Measurements from ENCODE around the gene ZNF841.

ZNF841 gene

DNA sequence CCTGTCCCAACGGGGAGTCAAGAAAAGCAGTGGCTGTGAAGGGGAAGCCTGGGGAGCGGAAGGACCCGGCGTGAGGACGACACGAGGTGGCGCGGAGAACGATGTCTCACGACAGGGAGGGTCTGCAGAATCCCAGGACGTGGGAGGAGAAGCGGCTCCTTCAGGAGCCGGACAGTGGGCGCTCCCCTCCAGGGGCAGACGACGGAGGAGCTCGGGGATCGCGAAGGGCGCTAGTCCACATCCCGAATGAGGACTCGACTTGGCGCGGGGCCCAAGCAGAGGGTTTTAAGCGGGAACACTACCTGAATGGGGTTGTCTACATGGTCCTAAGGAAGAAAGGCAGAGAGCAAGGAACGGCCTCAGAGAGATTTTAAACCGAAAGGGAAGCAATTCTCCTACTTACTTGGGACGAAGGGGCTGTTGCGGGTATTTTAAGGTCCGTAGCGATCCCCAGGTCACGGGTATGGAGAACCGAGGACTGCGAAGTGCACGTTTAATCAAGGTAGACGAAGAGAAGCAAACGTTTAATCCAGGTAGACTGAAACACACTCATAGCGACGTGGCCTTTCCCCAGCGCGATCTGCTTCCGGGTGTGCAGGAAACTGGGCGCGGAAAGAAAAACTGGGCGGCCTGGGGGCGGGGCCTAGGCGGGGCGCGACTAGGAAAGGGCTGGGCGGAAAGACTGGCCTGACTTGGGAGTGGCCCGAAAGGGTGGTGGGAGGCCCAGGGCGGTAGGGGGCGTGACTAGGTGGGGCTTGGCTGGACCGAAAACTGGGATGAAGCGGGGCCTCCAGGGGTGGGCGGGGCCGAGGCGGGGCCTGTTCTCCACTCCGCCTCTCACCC, at the start of gene ZNF841:
ZNF841 (minus strand) TSS at position 594 of the 843 bp plus-strand sequence. CDS start 10,964 bp downstream, outside the sequence.
- DNase-seq (ENCODE audit: low read depth): peak; percentile 96
- H3K4me3 ChIP-seq (replicated peaks; ENCODE audit: low read depth, low read length): peak within 1 kb of the TSS; percentile 100

DNA sequence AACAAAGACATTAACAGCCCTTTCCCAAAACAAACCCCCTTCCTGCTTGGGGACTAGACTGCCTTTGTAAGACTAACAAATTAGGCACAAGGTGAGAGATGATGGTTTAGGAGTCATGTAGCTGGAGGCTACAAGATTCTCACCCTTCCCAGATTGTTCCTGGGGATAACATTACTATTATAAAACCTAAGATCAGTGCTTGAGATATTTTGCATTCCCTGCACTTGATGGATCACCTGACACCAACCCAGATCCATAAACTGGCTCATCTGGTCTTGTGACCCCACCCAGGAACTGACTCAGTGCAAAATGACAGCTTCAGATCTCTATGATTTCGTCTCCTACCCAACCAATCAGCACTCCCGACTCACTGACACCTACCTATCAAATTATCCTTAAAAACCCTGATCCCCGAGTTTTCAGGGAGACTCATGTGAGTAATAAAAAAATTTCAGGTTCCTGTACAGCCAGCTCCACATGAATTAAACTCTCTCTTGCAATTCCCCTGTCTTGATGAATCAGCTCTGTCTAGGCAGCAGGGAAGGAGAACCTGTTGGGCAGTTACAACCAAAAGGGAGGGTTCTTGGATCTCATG, 46.5 kb upstream of the ZNF841 start:
- no peak for DNase-seq (ENCODE audit: low read depth)
- TF ChIP-seq, protein P1, sequence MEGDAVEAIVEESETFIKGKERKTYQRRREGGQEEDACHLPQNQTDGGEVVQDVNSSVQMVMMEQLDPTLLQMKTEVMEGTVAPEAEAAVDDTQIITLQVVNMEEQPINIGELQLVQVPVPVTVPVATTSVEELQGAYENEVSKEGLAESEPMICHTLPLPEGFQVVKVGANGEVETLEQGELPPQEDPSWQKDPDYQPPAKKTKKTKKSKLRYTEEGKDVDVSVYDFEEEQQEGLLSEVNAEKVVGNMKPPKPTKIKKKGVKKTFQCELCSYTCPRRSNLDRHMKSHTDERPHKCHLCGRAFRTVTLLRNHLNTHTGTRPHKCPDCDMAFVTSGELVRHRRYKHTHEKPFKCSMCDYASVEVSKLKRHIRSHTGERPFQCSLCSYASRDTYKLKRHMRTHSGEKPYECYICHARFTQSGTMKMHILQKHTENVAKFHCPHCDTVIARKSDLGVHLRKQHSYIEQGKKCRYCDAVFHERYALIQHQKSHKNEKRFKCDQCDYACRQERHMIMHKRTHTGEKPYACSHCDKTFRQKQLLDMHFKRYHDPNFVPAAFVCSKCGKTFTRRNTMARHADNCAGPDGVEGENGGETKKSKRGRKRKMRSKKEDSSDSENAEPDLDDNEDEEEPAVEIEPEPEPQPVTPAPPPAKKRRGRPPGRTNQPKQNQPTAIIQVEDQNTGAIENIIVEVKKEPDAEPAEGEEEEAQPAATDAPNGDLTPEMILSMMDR (IDR thresholded peaks at IDR 0.05; ENCODE audit: low read length, missing control alignments): no peak
- no peak overlapping the region for H3K4me3 ChIP-seq (replicated peaks; ENCODE audit: low read depth, low read length)

More for the DNA sequence above, at the start of gene ZNF841:
- TF ChIP-seq, protein P1 (IDR thresholded peaks at IDR 0.05; ENCODE audit: low read length, missing control alignments): no peak

DNA sequence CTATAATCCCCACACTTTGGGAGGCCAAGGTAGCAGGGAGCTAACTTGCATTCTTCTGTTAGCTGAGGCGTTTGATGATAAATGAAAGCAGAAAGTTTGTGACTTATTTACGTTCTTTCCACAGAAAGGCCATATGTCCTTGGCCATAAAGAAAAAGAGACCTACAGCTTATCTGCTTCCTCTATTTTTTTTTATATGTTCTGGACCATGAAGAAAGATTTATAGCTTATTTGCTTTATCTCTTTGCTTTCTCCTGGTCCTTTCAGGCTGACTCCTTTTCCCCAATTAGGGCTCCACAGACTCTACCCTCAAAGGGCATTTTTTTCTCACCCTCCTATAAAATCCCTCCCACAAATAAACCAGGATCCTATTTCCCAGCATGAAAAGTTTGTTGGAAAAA, 45.6 kb upstream of the ZNF841 start:
- no peak for DNase-seq (ENCODE audit: low read depth)
- no peak overlapping the region for H3K4me3 ChIP-seq (replicated peaks; ENCODE audit: low read depth, low read length)
- TF ChIP-seq, protein P1 (IDR thresholded peaks at IDR 0.05; ENCODE audit: low read length, missing control alignments): no peak

DNA sequence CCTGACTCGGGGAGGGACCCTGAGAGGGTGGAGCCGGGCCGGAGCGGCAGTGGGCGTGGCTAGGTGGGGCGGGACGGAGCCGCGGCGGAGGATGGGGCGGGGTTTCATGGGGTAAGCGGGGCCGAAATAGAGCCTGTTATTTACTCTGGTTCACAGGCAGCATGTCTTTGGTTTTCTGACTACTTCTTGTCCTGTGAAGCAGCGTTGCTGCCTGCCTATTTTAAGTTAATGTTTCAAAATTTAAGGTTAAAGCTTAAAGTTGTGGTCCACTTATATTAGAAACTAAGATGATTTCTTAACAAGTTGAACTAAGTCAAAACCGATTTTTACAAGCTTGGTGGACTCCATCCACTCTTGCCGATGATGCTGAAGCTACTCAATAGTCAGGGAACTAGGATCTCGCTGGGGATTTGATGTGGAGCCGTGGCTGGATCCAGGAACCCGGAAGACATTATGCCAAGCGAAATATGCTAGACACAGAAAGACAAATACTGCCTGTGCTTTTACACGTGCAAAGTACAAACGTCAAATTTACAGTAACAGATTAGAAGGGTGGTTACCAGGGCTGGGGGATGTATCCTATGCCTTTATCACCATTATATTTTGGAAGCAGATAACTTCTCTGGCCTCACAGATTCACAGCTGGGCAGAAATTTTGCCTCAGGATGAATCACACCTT, 44.6 kb upstream of the ZNF841 start:
- TF ChIP-seq, protein P1 (IDR thresholded peaks at IDR 0.05; ENCODE audit: low read length, missing control alignments): no peak
- DNase-seq (ENCODE audit: low read depth): no peak
- peak overlapping the region; percentile 83 for H3K4me3 ChIP-seq (replicated peaks; ENCODE audit: low read depth, low read length)

DNA sequence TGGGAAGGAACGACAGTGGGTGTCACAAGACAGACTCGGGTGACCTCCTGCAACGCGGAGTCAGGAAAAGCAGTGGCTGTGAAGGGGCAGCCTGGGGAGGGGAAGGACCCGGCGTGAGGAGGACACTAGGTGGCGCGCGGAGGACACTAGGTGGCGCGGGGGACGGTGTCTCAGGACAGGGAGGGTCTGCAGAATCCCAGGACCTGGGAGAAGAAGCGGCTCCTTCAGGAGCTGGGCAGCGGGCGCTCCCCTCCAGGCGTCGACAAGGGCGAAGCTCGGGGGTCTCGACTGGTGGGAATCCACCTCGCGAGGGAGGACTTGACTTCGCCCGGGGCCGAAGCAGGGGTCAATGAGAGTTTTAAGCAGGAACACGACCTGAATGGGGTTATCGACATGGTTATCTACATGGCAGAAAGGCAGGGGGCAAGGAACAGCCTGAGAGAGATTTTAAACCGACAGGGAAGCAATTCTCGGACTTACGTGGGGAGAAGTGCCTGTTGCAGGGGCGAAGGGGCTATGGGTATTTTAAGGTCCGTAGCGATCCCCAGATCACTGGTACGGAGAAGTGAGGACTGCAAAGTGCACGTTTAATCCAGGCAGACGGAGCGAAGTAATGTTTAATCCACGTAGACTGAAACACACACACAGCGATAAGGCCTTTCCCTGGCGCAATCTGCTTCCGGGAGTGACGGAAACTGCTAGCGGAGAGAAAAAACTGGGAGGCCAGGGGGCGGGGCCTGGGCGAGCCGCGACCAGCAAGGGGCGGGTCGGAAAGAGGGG, 43.9 kb upstream of the ZNF841 start, which contains the start of gene ZNF616:
ZNF616 (minus strand) TSS at position 687 of the 780 bp plus-strand sequence. CDS start 9,426 bp downstream, outside the sequence.
- H3K4me3 ChIP-seq (replicated peaks; ENCODE audit: low read depth, low read length): peak within 1 kb of the TSS; percentile 83
- TF ChIP-seq, protein P1 (IDR thresholded peaks at IDR 0.05; ENCODE audit: low read length, missing control alignments): peak; percentile 60
- peak; percentile 96 for DNase-seq (ENCODE audit: low read depth)

DNA sequence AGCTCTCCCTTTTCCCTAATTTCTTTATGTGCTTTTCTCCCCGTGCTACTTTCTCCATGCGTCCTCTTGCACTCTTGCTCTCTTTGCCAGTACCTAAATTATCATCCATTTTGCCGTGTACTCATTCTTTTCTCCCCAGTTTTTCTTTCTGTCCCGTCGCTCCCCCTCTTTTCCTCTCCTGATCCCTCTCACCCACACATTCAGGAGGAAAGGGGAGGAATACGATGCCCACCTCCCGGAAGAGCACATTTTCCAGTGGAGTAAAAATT, 43.4 kb upstream of the ZNF841 start:
- DNase-seq (ENCODE audit: low read depth): no peak
- TF ChIP-seq, protein P1 (IDR thresholded peaks at IDR 0.05; ENCODE audit: low read length, missing control alignments): no peak
- H3K4me3 ChIP-seq (replicated peaks; ENCODE audit: low read depth, low read length): peak overlapping the region; percentile 83

All from fibroblast of pulmonary artery (primary cell).